Measurements from ENCODE around the gene GSC.
"Not testable (repeated sequence)": the region's sequence is repeated elsewhere in the genome, so short reads cannot be mapped to it uniquely, and the experiment has no call there.

The GSC gene

GRCh38 chr14:94769391-94770250, at the start of gene GSC:
Gene GSC, minus strand, starts transcription at chr14:94770113. Its CDS starts 98 bp downstream, at chr14:94770015.
- DNase-seq (ENCODE audit: low read depth in 2 of 2), result no peak

DNA sequence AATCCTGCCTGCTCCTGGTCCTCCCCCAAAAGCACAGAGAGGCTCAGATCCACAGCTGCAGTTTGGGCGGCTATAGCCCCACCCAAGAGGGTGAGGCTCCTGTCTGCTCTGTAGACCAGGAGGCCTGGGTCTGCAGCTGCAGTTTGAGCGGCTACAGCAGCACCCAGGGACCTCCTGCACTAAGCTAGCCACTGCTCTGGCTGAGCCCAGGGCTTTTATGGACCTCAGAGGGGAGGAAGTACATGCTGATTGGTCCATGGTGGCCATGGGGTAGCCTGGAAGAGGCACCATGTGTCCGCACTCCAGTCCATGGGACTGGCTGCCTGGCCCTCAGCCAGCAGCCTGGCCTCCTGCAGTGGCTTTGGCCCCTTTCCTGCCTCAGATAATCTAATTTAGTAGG, 49.6 kb upstream of the GSC start:
- DNase-seq (ENCODE audit: low read depth in 2 of 2), result no peak

DNA sequence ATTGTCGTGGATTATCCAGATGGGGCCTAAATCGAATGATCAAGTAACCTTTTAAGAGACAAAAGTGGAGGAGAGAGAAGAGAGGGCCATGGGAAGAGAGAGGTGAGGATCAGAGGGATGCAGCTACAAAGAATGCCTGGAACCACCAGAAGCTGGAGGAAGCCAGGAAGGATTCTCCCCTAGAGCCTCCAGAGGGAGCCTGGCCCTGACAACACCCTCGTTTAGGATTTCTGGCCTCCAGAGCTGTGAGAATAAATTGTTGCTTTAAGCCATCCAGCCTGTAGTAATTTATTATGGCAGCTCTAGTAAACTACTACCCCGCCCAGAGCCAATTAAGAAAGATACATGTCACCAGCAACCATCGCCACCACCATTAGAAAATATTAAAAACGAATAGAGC, 46.2 kb upstream of the GSC start:
- DNase-seq (ENCODE audit: low read depth in 2 of 2), result no peak

- no peak for DNase-seq (ENCODE audit: low read depth in 2 of 2)
Measured at GRCh38 chr14:94805680-94806288, 35.9 kb upstream of the GSC start.

GRCh38 chr14:94801225-94801624, 31.3 kb upstream of the GSC start:
- no peak for DNase-seq (ENCODE audit: low read depth in 2 of 2)

GRCh38 chr14:94800764-94801163, 30.9 kb upstream of the GSC start:
- DNase-seq (ENCODE audit: low read depth in 2 of 2), result not testable (repeated sequence)

GRCh38 chr14:94797887-94798286, 28.0 kb upstream of the GSC start:
- no peak for DNase-seq (ENCODE audit: low read depth in 2 of 2)

- DNase-seq (ENCODE audit: low read depth in 2 of 2), result no peak
Measured at GRCh38 chr14:94796278-94796677, 26.4 kb upstream of the GSC start.

- DNase-seq (ENCODE audit: low read depth in 2 of 2), result no peak
Measured at GRCh38 chr14:94795372-94795771, 25.5 kb upstream of the GSC start.

- no peak for DNase-seq (ENCODE audit: low read depth in 2 of 2)
Measured at GRCh38 chr14:94793901-94794300, 24.0 kb upstream of the GSC start.

DNA sequence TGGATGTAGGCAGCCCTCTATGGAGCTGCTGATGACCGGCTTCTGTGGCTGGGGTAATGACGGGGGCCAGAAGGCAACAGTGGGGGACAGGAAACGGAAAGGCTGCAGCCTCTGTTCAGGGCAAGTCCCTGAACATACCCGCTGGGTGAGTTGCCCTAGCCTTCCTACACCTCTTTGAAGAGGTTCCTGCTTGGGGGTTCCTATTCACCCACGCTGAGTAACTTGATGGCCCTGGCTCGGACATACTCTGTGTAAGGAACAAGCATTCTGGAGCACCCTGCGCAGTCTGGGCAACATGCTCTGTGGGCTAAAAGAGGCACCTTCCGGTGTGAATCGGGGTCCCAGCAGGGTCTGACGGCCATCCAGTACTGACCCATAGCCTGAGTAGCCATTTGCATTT, 17.7 kb upstream of the GSC start:
- DNase-seq (ENCODE audit: low read depth in 2 of 2), result no peak

DNA sequence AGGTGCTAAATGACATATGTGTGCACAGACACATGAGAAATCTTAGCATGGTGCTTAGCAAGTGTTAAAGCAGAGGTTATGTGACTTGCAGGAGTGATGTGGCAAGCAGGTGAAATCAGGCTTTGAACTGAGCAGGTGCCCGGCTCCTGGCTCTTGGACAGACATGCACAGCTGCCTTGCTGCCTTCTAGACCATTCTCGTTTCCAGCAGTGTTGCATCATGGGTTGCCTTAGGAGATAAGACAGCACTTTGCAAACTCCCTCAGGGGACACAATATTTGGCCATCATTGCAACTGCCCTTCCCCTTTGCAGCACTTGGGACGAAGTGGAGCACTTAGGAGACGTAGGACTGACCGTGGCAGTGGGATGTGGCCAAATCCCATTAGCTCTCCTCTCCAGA, 17.2 kb upstream of the GSC start:
- DNase-seq (ENCODE audit: low read depth in 2 of 2), result no peak

GRCh38 chr14:94780536-94781399, 10.9 kb upstream of the GSC start:
- DNase-seq (ENCODE audit: low read depth in 2 of 2), result no peak

GRCh38 chr14:94779713-94780112, 9.8 kb upstream of the GSC start:
- DNase-seq (ENCODE audit: low read depth in 2 of 2), result no peak

DNA sequence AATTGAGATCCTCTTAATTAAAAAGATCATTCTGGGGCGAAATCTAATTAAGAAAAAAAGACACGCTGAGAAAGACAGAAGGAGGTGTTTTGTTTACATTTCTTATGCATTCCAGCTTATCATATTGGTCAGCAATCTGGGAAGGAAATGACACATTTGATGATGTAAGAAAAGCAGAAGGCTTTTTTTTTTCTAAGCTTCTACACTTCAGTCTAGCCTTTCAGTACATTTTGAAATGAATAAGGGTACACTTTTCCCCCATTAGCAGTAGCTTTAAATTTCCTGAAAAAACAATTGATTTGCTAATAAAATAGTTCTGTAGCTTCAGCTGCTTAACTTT, 5.9 kb upstream of the GSC start:
- no peak for DNase-seq (ENCODE audit: low read depth in 2 of 2)

- no peak for DNase-seq (ENCODE audit: low read depth in 2 of 2)
Measured at GRCh38 chr14:94775091-94775870, 5.4 kb upstream of the GSC start.

- no peak for DNase-seq (ENCODE audit: low read depth in 2 of 2)
Measured at GRCh38 chr14:94774344-94775090, 4.6 kb upstream of the GSC start.

GRCh38 chr14:94773655-94774343, 3.9 kb upstream of the GSC start:
- DNase-seq (ENCODE audit: low read depth in 2 of 2), result no peak

DNA sequence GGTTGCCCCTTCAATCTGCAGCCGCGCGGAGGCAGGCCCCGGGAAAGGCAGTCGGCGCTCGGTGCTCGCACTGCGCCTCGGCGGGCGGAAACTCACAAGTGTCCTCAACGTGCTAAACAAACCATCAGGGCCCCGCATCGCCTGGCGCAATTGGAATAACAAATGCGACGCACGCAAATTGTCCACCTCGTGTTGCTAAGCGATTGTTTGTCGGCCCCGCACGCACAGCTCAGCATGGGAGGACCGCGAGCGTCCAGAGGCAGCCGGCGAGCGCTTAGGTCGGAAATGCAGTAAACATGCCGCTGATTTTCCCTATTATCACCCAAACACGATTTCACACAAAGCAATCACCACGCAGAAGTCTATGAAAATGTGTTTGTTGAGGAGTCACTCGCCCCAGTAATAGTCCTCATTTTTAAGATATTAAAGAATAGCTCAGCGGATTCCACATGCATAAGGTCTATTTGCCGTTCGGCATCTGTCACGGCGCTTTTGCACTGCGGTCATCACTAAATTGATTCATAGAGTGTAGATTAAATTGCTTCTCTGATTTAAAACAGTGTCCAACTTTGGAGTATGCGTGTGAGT, 3.2 kb upstream of the GSC start:
- DNase-seq (ENCODE audit: low read depth in 2 of 2), result no peak

DNA sequence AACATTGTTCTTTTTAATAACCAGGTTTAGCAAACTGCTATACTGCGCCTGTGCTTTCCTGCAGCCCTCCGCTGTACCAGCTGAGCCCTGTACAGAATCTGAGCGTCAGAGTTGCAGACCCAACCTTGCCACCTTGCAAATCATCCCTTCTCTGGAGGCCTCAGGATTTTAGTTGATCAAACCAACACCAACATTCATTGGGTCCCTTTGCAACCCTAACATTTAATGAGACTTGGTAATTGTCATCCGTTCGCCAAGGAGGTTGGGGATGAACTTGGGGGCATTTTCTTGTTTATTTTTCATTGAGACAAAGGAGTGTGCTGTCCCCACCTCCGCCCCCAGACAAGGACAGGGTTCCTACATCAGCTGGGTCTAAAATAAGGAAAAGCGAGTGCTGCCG, 2.6 kb upstream of the GSC start:
- no peak for DNase-seq (ENCODE audit: low read depth in 2 of 2)

All from stimulated activated CD8-positive, alpha-beta memory T cell treated with anti-CD3 and anti-CD28 coated beads, Interleukin-7, amount 100 ng/mL, for 1 hour (primary cell).